KG1 (cell line): Measurements from ENCODE around the gene TMED10.
A peak's percentile ranks its signal among the peaks of the same experiment; 100 is the strongest.

Source experiments
- DNase-seq: peaks from one replicate; lab custom pipeline; 2025; lab: John Stamatoyannopoulos, UW

Gene TMED10

DNA sequence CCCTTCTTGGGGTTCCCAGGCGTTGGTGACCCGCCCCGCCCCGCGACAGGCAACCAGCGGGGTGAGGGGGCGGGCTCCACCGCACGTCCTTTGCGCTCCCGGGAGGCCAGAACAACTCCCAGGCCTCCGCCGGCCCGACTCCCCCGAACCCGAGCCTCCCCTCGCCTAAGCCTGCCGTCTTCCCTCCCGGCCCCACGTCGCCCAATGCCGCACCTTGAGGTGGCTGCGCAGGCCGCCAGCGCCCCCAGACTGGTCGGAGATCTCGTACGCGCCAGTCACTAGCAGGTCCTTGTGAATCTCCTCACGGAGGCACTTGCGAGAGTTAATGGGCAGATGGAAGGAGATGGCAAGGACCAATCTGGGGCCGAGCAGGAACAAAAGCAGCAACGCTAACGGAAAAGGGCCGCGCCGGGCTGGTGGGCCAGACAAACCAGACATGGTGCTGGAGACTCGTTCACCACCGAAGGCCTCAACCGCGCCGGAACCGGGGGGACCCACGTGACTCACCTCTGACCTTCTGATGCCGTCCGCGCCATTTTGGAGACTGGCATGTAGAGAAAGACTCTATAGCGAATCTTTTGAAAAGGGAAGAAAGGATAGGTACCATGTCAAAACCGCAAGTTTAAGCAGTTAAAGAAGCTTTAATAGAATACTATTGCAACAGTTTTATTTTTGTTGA is at the start of gene TMED10:
TMED10 (minus strand) TSS at position 471 of the 679 bp plus-strand sequence; CDS start at position 438, 33 bp downstream.
- peak; percentile 96 for DNase-seq

- DNase-seq = no peak
Observed at GRCh38 chr14:75224561-75224960, 48.1 kb upstream of the TMED10 start.

GRCh38 chr14:75223664-75224154 is 47.3 kb upstream of the TMED10 start:
- DNase-seq = no peak

DNA sequence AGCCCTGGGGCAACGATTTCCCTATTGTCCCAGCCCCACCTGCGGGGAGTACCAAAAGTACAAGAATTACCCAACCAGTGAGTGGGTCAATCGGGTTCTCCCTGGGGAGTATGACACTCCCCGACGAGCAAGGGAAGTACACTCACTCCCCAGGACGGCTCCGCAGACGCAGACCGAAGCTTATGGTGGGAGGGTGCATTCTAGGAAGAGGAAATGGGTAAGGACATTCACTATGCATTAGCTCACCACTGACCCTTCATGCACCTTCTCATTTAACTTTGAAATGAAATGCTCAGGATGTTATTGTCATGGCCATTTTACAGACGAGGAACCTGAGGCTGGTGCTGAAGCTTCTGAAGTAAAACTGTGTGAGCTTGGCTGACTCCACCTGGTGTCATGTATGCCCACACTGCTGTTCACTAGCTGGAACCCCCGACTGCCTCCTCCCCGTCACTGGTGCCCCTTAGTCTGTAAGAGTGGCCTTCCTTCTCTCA is 45.8 kb upstream of the TMED10 start:
- no peak for DNase-seq

DNA sequence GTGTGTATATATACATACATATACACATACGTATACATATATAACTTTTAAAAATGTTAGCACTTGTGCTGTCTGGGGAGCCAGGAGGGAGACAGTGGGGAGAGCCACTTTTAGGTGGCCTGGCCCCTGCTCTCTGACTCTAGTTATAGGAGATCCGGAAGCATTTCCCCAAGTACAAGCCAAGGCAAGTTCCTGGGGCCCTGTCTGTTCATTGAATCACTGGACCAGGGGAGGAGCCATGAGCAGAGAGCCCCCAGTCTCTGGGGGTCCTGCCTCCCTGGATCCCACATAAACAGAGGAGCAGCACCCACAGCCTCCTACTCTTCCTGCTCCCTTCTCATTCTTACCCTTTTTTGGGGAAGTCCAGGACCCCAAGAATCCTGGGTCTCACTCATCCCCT is 45.4 kb upstream of the TMED10 start:
- DNase-seq = no peak

DNA sequence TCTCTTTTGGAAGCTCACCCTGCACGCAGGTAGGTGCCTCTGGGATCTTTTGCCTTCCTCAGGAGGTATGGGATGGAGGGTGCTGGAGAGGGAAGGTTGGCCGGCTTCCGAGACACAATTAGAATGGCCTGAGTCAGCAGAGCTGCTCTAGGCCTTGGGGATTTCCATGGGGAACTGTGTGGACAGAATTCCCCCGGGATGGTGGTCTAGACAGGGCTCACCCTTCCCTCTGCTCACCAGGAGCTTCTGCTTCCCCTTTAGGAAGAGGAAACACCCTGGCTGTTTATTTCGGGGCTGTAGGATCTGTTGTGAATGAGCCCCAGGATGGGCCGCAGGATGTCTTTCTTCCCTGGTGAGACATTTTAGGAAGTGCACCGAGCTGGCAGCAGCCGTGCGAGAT is 43.7 kb upstream of the TMED10 start:
- DNase-seq = no peak

GRCh38 chr14:75217508-75218206 is 41.2 kb upstream of the TMED10 start:
- no peak for DNase-seq

- DNase-seq = no peak
Observed at GRCh38 chr14:75216427-75217006, 40.1 kb upstream of the TMED10 start.

- no peak for DNase-seq
Observed at GRCh38 chr14:75215520-75215919, 39.1 kb upstream of the TMED10 start.

GRCh38 chr14:75214558-75214957 is 38.1 kb upstream of the TMED10 start:
- no peak for DNase-seq

DNA sequence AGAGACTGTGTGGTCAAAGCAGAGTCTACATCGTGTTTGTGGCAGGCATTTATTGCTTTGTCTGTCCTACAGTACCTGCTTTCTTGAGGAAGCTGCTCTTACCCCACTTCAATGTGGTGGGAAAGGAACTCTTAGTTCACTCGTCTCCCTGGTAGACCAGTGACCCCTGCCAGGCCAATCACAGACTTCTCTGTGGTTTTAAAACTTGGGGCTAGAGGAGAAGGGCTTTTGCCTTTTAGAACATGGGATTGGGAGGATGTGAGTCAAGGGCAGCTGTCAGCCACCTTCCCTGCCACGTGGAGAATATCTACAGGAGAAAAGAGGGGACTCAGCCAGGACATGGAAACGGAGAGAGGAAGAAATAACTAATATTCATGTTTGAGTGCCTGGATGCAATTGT is 36.8 kb upstream of the TMED10 start:
- no peak for DNase-seq

DNA sequence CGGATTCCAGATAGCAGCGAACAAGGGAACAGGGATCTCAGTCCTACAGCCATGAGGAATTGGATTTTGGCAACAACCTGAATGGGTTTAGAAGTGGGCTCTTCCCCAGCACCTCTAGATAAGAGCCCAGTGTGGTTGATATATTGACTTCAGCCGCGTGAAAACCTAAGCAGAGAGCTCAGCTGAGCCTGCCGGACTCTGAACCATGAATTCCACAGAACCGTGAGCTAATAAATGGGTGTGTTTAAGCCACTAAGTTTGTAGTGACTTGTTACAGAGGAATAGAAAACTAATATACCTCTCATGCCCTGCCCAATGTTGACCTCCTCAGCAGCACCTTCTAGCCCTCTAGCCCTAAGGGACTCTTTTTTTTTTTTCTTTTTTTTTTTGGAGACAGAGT is 32.4 kb upstream of the TMED10 start:
- DNase-seq = no peak

GRCh38 chr14:75206190-75206589 is 29.8 kb upstream of the TMED10 start:
- no peak for DNase-seq

GRCh38 chr14:75205591-75205990 is 29.2 kb upstream of the TMED10 start:
- DNase-seq = no peak

- no peak for DNase-seq
Observed at GRCh38 chr14:75204116-75204515, 27.7 kb upstream of the TMED10 start.

GRCh38 chr14:75202657-75203056 is 26.2 kb upstream of the TMED10 start:
- no peak for DNase-seq

- DNase-seq = no peak
Observed at GRCh38 chr14:75201087-75201486, 24.7 kb upstream of the TMED10 start.

DNA sequence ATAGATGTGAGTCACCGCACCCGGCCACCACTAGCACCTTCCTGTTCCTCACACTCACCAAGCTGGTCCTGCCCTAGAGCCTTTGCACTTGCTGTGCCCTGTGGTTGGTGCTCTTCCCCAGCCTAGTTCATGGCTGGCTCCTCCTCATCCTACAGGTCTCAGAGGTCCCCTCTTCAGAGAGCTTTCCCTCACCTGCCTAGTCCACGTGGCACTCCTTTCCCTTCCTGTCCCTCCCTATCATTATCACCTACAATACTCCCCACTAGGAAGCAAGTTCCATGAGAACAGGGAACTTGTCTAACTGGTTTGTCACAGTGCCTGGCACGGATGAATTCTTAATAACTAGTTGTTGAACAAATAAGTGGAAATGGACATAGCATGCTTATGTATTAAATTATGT is 24.0 kb upstream of the TMED10 start:
- no peak for DNase-seq

DNA sequence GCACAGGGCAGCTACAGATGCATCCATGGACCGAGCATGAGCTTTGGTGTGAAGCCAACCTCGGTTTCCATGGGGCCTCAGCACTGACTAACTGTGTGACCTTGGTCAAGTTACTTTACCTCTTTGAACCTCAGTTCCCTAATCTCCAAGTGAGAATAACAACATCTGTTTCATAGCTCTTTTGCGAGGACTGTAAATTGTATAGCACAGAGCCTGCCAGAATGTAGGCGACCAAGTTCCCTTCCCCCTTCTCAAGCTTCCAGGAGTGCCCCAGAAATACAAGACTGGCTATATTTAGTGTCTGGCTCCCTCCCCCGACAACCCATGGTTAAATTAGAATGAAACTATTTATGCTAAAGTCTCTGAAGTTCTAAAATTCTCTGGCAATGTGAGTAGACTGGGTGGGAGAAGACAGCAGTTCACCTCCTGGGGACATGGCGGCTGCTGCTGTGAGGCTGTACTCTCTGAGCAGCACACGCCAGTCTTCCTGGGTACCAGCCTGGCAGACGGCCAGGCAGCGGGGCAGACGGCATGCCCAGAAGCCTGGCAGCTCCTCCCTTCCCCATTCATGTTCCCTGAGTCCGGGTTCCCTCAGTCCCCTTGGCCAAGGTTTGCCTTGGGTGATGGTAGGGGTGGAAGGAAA is 22.0 kb upstream of the TMED10 start:
- no peak for DNase-seq

DNA sequence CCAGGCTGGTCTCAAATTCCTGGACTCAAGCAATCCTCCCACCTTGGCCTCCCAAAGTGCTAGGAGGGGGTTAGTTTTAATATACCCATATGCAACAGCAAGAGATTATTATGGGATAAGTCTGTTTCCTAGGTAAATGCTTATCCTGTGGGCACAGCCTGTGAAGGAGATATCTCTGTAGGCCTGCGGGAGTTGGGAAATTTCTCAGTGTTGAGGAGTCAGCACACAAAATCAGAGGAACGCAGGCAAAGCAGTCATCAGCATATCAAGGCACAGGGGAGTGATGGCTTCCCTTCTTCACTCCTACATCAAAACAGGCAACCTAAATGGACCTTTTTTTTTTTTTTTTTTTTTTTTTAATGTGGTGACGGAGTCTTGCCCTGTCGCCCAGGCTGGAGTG is 20.9 kb upstream of the TMED10 start:
- DNase-seq = no peak

- no peak for DNase-seq
Observed at GRCh38 chr14:75196468-75196867, 20.1 kb upstream of the TMED10 start.

DNA sequence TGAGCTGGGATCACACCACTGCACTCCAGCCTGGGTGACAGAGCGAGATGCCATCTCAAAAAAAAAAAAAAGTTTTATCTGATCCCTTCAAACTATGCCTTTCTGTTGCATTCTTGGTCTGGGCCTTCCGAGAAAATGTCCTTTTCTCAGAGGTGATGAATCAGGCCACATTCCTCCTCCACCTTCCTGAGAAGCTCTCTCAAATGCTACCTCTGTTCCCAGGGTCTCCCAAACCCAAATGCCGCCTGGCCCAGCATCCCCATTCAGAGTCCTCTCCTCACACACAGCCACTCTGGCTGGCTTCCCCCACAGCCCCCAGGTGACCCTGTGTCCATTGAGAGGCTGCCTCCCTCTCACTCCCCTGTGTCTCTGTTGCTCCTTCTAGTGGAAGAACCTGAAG is 19.7 kb upstream of the TMED10 start:
- DNase-seq = no peak

- no peak for DNase-seq
Observed at GRCh38 chr14:75191100-75191499, 14.7 kb upstream of the TMED10 start.
